ENCODE measurements around the gene CRK. TPM values are rescaled to one million over a fixed set of nuclear protein-coding genes. Genes with fewer than 3 reads are reported as not detected.
"Not testable (repeated sequence)": the region's sequence is repeated elsewhere in the genome, so short reads cannot be mapped to it uniquely, and the experiment has no call there.

CRK gene
- total RNA-seq, 4 donors from 2014 or later: 84.5 to 104 (median 95.7) TPM

- TF ChIP-seq CTCF (IDR thresholded peaks at IDR 0.05): no peak
- ATAC-seq (ENCODE audit: low FRiP score) (no peak), DNase-seq (ENCODE audit: low spot score) (no peak)
These were observed 35.1 kb downstream of the CRK start for GRCh38 chr17:1420981-1421380.

GRCh38 chr17:1420163-1420562 lies 35.9 kb downstream of the CRK start:
- DNase-seq (ENCODE audit: low spot score): no peak
- TF ChIP-seq CTCF (IDR thresholded peaks at IDR 0.05): no peak
- ATAC-seq (ENCODE audit: low FRiP score): no peak

GRCh38 chr17:1418476-1418875 lies 37.6 kb downstream of the CRK start:
- ATAC-seq (ENCODE audit: low FRiP score); DNase-seq (ENCODE audit: low spot score): not testable (repeated sequence)

GRCh38 chr17:1416414-1416813 lies 39.6 kb downstream of the CRK start:
- DNase-seq (ENCODE audit: low spot score): no peak
- TF ChIP-seq CTCF (IDR thresholded peaks at IDR 0.05): no peak
- ATAC-seq (ENCODE audit: low FRiP score): no peak

- ATAC-seq (ENCODE audit: low FRiP score) (no peak), DNase-seq (ENCODE audit: low spot score) (no peak)
- TF ChIP-seq CTCF (IDR thresholded peaks at IDR 0.05): no peak
These were observed 41.4 kb downstream of the CRK start for GRCh38 chr17:1414634-1415033.

- ATAC-seq (ENCODE audit: low FRiP score) (no peak), DNase-seq (ENCODE audit: low spot score) (no peak)
- no peak for TF ChIP-seq CTCF (IDR thresholded peaks at IDR 0.05)
These were observed 41.9 kb downstream of the CRK start for GRCh38 chr17:1414001-1414574.

- no peak for TF ChIP-seq CTCF (IDR thresholded peaks at IDR 0.05)
- ATAC-seq (ENCODE audit: low FRiP score) (peak; percentile 64), DNase-seq (ENCODE audit: low spot score) (no peak)
These were observed 42.7 kb downstream of the CRK start for GRCh38 chr17:1413281-1413791.
